GM23248 (cell line): ENCODE results near the gene AGPAT2.

Experiments
- EZH2 ChIP-seq: fragments of 200-600 bp; sonication (generic); IDR thresholded peaks from 2 replicates; pipeline ENCODE4 v1.6.1; 2018; ENCODE audit warnings: antibody characterized with exemption, mild to moderate bottlenecking; ENCODE audit not compliant: insufficient read depth, poor library complexity, severe bottlenecking
- EZH2phosphoT487 ChIP-seq: fragments of 200-600 bp; sonication (generic); IDR thresholded peaks from 2 replicates; pipeline ENCODE4 v1.6.1; 2018; ENCODE audit warnings: antibody characterized with exemption, moderate library complexity, mild to moderate bottlenecking, low read depth; ENCODE audit not compliant: insufficient read depth

- TF ChIP-seq EZH2 (no peak), EZH2phosphoT487 (no peak)
Measured at GRCh38 chr9:136691316-136692184, 4.3 kb upstream of the AGPAT2 start.
